NK-92 treated with Interleukin-12 subunit alpha and Interleukin-12 subunit beta, amount 100 ng/mL, for 24 hours (cell line): ENCODE results near the gene MAPKAPK2.
A peak's percentile ranks its signal among the peaks of the same experiment; 100 is the strongest.
"Not testable (repeated sequence)": the region's sequence is repeated elsewhere in the genome, so short reads cannot be mapped to it uniquely, and the experiment has no call there.

Experiments used
- DNase-seq: peaks from one replicate; lab custom pipeline; 2025; lab: John Stamatoyannopoulos, UW

The MAPKAPK2 gene

GRCh38 chr1:206684478-206685333 lies at the start of gene MAPKAPK2:
MAPKAPK2 (plus strand) TSS chr1:206684905; CDS start chr1:206685230, 325 bp downstream.
- DNase-seq, result peak; percentile 73

GRCh38 chr1:206635080-206635977 lies 49.4 kb upstream of the MAPKAPK2 start, which contains the start of gene DYRK3:
DYRK3 (plus strand) TSS chr1:206635536; CDS start chr1:206635704, 168 bp downstream.
- peak; percentile 80 for DNase-seq

GRCh38 chr1:206635978-206636345 lies 48.7 kb upstream of the MAPKAPK2 start:
- no peak for DNase-seq

GRCh38 chr1:206636671-206637070 lies 48.0 kb upstream of the MAPKAPK2 start:
- DNase-seq, result no peak

GRCh38 chr1:206637605-206638004 lies 47.1 kb upstream of the MAPKAPK2 start:
- no peak for DNase-seq

GRCh38 chr1:206642074-206642473 lies 42.6 kb upstream of the MAPKAPK2 start:
- DNase-seq, result not testable (repeated sequence)

DNA sequence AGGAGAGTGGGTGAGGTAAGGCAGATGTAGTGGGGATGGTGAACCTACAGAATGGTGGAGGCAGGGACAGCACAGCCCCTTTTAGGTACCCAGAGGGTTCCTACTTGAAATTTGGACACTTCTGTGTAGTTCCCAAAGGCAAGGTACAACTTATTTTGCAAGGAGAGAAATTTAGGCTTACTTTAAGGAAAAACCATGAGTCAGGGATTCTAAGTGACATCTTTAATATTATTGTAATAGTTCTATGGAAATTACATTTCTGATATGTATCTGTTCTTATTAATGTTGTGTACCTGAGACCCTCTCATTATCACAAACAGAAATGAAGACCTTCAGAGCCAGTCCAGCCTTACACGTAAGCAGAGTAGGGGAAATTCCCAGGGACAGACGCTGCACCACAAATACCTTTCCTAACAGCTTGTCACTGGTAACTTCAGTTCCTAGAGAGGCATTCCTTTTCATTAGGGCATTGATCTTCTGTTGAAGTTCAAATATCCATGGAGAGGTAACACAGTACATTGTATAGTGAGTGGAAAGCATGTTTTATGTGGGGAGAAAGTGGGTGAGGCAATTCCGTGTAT lies 41.5 kb upstream of the MAPKAPK2 start:
- DNase-seq, result no peak

DNA sequence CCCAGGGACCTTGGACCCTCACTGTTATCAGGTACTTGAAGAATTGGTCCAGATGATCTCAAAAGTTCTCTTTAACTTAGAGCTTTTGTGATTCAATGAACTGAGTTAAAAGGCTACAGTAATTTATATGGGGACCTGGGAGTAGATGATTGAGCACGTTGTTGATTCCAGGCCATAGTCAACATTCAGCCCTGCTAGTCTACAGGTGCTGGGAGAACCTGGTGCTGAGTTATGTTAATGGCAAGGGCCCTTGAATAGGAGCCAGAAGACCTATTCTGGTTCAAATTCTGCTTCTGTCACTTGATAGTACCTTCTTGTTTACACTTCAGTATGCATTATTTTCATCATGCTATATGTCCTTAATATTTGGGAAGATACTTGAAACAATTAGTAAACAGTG lies 38.2 kb upstream of the MAPKAPK2 start:
- DNase-seq, result no peak

DNA sequence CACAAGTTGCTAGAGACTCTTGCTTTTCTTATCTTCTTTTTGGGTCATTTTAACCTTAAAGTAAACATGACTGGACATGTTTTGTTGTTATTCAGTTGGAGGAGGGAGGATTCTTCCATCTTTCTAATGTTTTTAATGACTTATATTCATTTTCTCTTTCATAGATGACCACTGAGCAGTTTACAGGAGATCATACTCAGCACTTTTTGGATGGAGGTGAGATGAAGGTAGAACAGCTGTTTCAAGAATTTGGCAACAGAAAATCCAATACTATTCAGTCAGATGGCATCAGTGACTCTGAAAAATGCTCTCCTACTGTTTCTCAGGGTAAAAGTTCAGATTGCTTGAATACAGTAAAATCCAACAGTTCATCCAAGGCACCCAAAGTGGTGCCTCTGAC lies 37.5 kb upstream of the MAPKAPK2 start:
- no peak for DNase-seq

GRCh38 chr1:206649261-206649921 lies 35.3 kb upstream of the MAPKAPK2 start:
- DNase-seq, result no peak

DNA sequence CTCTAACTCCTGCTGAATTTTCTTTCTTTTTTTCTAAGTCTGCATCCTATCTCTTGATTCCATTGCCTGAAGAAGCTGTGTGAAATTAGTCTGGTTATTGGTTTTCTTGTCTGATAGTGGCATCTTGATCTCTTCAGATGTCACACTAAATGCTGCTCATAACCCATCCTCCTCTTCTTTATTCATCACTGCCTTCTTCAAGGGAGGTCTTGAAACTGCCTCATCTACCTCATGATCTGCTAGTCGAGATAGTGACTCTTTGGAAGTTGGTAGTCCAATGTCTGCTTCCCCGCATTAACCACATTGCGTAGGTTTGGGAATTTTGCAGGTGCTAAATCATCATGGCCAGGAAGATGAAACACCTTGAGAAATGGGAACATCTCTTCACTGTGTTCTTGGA lies 33.7 kb upstream of the MAPKAPK2 start:
- DNase-seq, result no peak

DNA sequence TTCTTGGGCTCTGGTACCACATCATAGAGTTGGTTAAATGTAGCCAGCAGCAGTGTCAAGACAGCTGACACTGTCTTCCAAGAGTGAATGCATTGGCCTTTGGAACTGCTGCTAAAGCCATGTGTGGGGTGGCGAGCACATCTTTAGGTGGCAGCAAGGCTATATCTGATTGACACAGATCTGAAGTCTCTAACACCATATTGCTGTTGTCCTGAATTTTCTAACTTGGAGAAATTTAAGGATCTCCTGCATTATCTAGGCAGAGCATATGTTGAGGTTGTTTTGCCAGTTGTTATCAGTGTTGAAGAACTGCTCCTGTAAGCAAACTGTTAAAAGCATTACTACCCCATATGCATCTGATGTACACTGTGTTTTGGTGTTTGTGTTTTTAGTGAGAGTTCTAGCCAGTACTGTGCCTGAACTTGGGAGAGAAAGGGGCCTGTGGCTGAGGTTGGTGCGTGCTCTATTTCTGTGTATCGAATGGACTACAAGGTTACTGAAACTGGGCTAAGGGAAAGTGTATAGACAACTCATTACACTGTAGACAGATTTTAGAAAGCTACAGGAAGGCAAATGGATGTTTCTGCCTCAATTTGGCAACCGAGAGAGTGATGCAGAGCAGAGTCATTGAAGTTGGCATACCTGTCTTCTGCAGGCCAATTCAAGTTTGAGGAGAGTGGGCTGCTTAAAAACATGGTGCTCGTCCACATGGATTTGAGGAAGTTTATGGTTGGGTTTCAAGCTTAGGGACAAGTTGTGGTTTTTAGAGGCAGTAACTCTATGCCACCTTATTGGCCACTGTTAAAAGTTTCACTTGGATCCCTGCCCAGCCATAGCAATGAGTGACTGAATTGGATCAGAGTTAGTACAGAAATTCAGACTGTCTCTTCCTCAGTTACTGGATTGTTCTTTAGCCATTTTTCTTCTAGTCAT lies 32.5 kb upstream of the MAPKAPK2 start:
- DNase-seq, result no peak

DNA sequence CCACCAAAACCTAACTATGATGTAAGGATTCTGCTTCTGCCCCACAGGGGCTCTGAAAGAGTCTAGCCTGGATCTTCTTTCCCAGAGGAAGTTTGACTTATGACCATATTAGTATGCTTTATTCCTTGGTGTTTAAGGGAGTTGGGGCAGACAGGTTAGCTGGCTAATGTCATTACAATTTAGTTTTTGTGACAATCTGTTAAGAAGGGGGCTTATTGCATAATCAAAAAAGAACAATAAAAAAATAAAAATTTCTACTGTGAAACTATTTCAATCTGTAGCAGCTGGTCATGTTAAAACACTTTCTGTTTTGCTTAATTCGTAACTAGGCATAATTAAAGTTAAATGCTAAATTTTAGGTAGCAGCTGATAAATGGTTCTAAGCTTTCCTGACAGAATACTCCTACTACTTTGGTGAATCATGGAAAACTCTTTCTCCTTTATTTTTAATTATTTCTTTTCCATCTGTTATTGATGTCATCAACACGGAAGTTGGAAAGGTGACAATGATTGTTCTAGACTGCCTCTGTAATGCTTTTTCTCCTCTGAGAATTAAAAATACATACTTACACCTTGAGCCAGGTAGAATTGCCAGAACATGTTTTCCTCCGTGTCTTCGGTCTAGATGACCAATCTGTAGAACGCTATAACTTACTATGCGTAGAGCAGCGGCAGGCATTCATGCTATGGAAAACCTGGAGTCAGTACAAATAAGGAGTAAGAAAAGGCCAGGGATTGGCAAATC lies 30.8 kb upstream of the MAPKAPK2 start:
- DNase-seq, result no peak

GRCh38 chr1:206654828-206655227 lies 29.9 kb upstream of the MAPKAPK2 start:
- no peak for DNase-seq

DNA sequence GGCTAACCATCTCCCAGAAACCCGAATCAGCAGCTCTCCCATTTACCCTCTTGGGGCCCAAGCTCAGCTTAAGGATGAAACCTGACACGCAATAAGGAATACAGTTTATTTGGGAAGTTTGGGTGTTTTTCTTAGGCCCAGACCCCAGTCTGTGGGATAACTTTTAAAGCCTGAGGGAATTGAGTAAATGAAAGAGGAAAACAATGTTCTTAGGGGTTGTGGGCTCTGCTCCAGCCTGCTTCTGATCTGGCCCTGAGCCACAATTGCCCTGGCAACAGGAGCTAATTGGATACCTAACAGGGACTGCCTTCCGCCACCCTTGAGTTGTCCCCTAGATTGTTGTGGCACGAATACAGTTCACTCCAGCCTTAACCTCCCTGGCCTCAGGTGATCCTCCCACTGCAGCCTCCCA lies 29.2 kb upstream of the MAPKAPK2 start:
- no peak for DNase-seq

DNA sequence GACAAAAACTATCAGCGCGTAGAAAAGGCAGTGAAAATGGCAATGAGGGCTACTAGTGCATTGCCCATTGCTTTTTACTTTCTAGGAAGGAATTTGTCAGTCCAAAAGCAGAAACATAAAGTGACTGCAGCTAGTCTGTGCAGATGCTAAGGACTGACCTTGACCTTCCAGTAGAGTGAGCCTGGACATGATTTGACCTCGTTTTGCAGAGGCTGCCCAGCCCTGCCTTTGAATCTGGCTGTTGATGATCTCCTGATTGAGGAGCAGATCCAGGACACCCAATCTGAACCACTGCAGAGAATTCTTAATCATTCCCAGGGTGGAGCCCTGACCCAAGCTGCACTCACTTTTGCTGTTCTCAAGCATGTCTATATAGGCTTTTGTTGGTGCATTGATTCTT lies 27.8 kb upstream of the MAPKAPK2 start:
- DNase-seq, result no peak

DNA sequence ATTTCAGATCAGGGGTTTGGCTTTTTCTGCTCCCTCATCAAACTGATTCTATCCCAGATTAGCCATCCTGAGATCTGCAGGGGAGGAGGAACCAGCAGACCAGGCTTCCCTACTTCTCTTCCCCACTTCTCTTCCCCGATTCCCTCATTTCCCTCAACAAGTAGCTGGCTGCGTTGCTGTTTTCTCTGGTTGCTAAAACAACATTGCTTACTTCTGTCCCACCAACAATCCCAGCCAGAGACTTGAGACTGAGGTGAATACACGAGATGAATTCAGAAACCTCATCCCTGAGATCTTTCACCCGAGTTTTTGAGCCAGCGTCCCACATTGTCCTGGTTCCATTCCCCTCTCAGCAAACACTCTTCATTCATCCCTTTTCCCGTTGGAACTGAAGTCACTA lies 27.0 kb upstream of the MAPKAPK2 start:
- DNase-seq, result no peak

DNA sequence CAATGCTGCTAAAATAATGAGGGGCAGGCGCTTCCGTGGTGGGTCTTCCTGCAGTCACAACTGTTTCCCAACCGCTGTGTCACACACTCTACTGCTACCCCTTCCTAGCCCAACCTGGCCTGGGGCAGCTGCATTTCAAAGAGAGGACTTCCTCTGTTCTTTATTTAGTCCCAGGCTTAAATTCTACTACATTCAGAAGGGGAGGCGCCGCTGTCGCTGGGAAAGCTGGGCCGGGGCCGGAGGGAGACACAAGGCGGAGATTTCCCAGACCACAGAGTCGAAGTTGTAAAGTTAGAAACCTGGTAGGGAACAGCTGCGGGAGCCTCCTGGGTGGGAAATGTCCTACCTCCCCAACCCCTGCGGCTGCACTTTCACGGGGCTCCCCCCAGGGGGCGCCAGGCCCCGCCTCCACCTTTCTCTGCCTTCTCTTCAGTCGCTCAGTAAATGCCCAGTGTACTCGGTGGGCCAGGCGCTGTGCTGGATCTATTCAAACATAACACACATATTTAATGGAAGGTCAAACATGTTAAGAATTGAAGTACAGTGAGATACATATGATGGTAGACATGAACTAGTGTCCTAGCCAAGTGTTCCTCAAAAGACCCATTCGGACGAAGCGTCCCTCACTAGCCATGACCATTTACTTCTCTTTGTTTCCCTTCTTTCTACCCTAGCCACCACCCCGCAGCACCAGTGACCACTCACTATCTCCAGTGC lies 26.3 kb upstream of the MAPKAPK2 start:
- peak; percentile 12 for DNase-seq

DNA sequence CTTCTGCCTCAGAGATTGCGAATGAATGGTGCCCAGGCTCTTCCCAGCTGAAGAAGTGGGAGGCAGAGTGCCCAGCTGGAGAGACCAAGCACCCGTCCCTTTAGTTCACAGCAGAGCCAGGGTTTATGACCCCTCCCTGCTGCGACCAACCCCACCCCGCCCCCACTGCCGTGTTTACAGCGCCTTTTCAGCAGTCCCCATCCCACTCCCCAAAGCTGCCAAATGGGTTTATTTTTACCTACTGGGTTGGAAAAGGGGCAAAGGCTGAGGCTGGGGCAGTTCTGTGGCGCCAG lies 25.8 kb upstream of the MAPKAPK2 start:
- DNase-seq, result no peak

DNA sequence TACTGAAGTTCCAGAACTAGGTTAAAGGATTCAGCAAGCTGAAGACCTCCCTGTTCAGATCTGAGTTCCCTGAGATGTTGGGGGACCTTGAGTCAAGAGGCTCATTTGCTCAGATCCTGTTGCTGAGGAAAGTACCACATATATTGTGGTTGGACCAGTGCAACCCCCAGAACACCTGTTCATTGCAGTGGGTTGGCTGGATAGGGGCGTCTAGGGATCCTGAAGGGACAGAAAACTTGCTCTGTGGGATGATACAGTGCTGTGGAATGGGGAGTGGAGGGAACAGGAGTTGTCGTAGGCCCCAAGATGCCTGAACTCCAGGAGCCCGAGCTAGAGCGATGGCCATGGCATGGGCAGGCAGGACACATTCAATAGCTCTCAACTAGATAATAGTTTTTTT lies 24.6 kb upstream of the MAPKAPK2 start:
- DNase-seq, result no peak
